AG09319 (cell line): Measurements from ENCODE around the gene CNTNAP2.

Source experiments
- DNase-seq: peaks from one replicate; pipeline ENCODE4 v3.0.0-alpha.2; 2010; ENCODE audit warnings: low read depth; ENCODE audit errors: extremely low read depth
- TF ChIP-seq, protein P1 (sequence below): IDR thresholded peaks from 2 replicates; pipeline ENCODE4 v1.5.1; 2011; ENCODE audit warnings: low read depth, mild to moderate bottlenecking, inconsistent platforms, low read length, moderate library complexity

Gene CNTNAP2

GRCh38 chr7:147235645-147236382, 1119.2 kb downstream of the CNTNAP2 start:
- DNase-seq, result no peak
- TF ChIP-seq, protein P1, sequence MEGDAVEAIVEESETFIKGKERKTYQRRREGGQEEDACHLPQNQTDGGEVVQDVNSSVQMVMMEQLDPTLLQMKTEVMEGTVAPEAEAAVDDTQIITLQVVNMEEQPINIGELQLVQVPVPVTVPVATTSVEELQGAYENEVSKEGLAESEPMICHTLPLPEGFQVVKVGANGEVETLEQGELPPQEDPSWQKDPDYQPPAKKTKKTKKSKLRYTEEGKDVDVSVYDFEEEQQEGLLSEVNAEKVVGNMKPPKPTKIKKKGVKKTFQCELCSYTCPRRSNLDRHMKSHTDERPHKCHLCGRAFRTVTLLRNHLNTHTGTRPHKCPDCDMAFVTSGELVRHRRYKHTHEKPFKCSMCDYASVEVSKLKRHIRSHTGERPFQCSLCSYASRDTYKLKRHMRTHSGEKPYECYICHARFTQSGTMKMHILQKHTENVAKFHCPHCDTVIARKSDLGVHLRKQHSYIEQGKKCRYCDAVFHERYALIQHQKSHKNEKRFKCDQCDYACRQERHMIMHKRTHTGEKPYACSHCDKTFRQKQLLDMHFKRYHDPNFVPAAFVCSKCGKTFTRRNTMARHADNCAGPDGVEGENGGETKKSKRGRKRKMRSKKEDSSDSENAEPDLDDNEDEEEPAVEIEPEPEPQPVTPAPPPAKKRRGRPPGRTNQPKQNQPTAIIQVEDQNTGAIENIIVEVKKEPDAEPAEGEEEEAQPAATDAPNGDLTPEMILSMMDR, result no peak

DNA sequence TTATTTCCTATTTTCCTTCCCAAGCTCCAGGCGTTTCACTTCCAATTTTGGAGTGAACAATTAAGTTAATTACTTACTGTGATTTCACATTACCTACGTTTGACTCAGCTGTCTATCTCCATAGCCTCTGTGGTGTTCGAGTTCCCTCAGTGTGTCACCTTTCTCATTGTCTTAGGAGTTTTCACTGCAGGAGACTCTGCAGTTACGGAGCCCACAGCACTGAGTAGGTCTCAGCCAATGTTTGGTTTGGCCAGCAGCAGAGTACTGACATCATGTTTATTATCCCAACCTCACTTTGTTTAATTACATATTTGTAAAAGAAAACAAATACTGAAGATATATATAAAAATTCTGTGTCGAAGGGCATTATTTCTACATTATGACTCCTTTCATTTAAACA, 1123.9 kb downstream of the CNTNAP2 start:
- TF ChIP-seq, protein P1, result no peak
- no peak for DNase-seq

DNA sequence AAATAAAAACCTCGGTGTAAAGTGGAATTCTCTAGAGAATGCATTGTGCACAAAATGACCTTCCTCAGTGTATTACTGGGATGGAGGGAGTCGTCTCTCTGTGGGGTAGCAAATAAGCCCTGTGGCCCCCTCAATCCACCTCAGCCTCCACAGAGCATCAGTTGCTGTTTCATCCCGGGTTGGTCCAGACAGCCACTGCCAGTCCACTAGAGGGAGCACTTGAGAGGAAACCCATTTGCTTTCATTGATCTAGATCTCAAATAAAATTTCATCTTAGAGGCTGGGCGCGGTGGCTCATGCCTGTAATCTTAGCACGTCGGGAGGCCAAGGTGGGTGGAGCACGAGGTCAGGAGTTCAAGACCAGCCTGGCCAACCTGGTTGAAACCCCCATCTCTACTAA, 1128.7 kb downstream of the CNTNAP2 start:
- TF ChIP-seq, protein P1, result peak; percentile 64
- no peak for DNase-seq

GRCh38 chr7:147249956-147250355, 1133.4 kb downstream of the CNTNAP2 start:
- no peak for DNase-seq
- TF ChIP-seq, protein P1, result no peak

GRCh38 chr7:147251751-147252325, 1135.2 kb downstream of the CNTNAP2 start:
- no peak for DNase-seq
- TF ChIP-seq, protein P1, result no peak

GRCh38 chr7:147261693-147262092, 1145.1 kb downstream of the CNTNAP2 start:
- TF ChIP-seq, protein P1, result no peak

GRCh38 chr7:147265528-147265927, 1148.9 kb downstream of the CNTNAP2 start:
- DNase-seq, result no peak
- TF ChIP-seq, protein P1, result no peak

More at GRCh38 chr7:147261693-147262092, 1145.1 kb downstream of the CNTNAP2 start:
- no peak for DNase-seq
